SU-DHL-6 (cell line): ENCODE measurements around the gene MYLK4.

Experiments used
- CTCF ChIP-seq: fragments of 200-600 bp; sonication (generic); IDR thresholded peaks from one replicate; pipeline ENCODE4 v1.5.1; 2017; ENCODE audit warnings: antibody characterized with exemption, mild to moderate bottlenecking, low read length, moderate library complexity; ENCODE audit not compliant: insufficient read depth, poor library complexity, severe bottlenecking
- EZH2phosphoT487 ChIP-seq: fragments of 200-600 bp; sonication (generic), shearing (Covaris generic); conservative IDR thresholded peaks from 2 replicates; pipeline ENCODE4 v1.6.1; 2018; ENCODE audit warnings: mild to moderate bottlenecking, antibody characterized with exemption, low read length, moderate library complexity, mixed read lengths

GRCh38 chr6:2674857-2675256, 75.9 kb downstream of the MYLK4 start:
- no peak for TF ChIP-seq CTCF
- TF ChIP-seq EZH2phosphoT487 = no peak
